Measurements from ENCODE around the gene SORCS1. TPM values are rescaled to one million over a fixed set of nuclear protein-coding genes. Genes with fewer than 3 reads are reported as not detected.

The SORCS1 gene
- total and polyA plus RNA-seq, 2 of the 8 experiments (the other 6 are each of a cell fraction or from before 2014, with no cell fraction given), result 4.1 to 4.6 TPM

DNA sequence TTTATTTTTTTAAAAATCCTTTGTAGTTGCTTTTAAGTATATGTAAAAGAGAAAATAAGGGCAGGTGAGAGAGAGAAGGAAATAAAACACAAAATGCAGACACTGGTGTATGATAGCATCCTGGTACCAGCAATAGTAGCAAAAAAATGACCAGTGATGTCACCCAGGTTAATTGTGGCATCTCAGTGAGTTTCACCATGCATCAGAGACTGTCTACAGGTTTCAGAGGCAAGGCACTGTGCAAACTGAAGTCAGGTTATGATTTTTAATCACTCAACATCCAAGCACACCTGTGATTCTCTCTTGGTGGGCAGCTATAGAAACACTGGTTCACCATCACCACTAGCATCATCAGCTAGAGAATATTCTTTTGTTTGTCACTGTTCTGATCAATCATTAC, 509.3 kb downstream of the SORCS1 start:
- no peak overlapping the region for H4K91ac ChIP-seq (replicated peaks; ENCODE audit: insufficient read length, low read length)
- H2BK15ac ChIP-seq (ENCODE audit: low read length), result no peak overlapping the region
- no peaks in the 10 kb centered on the region for H3K79me1 ChIP-seq (ENCODE audit: low read depth, low read length)
- FAIRE-seq, result no peak
- no peaks in the 10 kb centered on the region; the same call in 1 of the 2 replicates for H3K23me2 ChIP-seq (ENCODE audit: low read depth, low read length)
- no peak overlapping the region for H2AK5ac ChIP-seq (ENCODE audit: low read depth, low read length)
- no peak overlapping the region for H4K8ac ChIP-seq (ENCODE audit: extremely low read depth, insufficient read depth, low read length)
- no peak overlapping the region for H3K18ac ChIP-seq (ENCODE audit: extremely low read depth, low read length)
- H3K4me1 ChIP-seq (replicated peaks in 1 of 4; ENCODE audit: control insufficient read depth in 3 of 4, insufficient read depth in 4 of 4, low read length in 3 of 4), result no peaks in the 10 kb centered on the region; a peak in 1 of 7 replicates
- H3K4ac ChIP-seq (replicated peaks; ENCODE audit: insufficient read length, low read depth, low read length), result no peak overlapping the region
- H3K4me3 ChIP-seq (ENCODE audit: extremely low read depth in 1 of 4, insufficient read depth in 2 of 4, low read depth in 3 of 4, low read length in 4 of 4), result no peak overlapping the region
- no peak overlapping the region for H2AFZ ChIP-seq (ENCODE audit: low read length)
- H3K23ac ChIP-seq (ENCODE audit: insufficient read length), result no peak overlapping the region
- no peak overlapping the region for H2BK5ac ChIP-seq (ENCODE audit: low read depth, low read length)
- H3K79me2 ChIP-seq (ENCODE audit: control insufficient read depth in 1 of 2, insufficient read depth in 2 of 2, low read length in 2 of 2), result no peaks in the 10 kb centered on the region
- no peak for DNase-seq (ENCODE audit: low read depth in 1 of 2, low spot score in 2 of 2)
- POLR2A ChIA-PET (ENCODE audit: partially characterized antibody), result no interaction called here
- no peak overlapping the region for H4K5ac ChIP-seq (ENCODE audit: insufficient read length, low read depth, low read length)
- no peak overlapping the region for H3K27ac ChIP-seq (ENCODE audit: low read depth, low read length)
- no peak overlapping the region for H3K56ac ChIP-seq (replicated peaks; ENCODE audit: insufficient read length, low read depth, low read length)
- H3K9ac ChIP-seq (replicated peaks in 1 of 4; ENCODE audit: extremely low read depth in 1 of 4, low read depth in 3 of 4, low read length in 3 of 4), result no peak overlapping the region
- H3K36me3 ChIP-seq (ENCODE audit: control insufficient read depth in 2 of 4, insufficient read depth in 4 of 4, low read length in 3 of 4), result no peaks in the 10 kb centered on the region
- no peak overlapping the region for H2BK12ac ChIP-seq (ENCODE audit: low read depth, low read length)
- H2BK20ac ChIP-seq (ENCODE audit: low read length), result no peak overlapping the region
- no peak overlapping the region for H2BK120ac ChIP-seq (replicated peaks; ENCODE audit: low read depth, low read length)
- no peak overlapping the region for H3K14ac ChIP-seq (ENCODE audit: insufficient read length)
- CTCF ChIA-PET (ENCODE audit: partially characterized antibody), result interaction anchor here (1.3 kb wide), 1 partner anchor 51 kb away, joined by 4 read pairs; no protein-coding TSS in a partner anchor
- no peaks in the 10 kb centered on the region for H3K9me3 ChIP-seq (ENCODE audit: insufficient read depth in 2 of 2, low read depth in 1 of 2, low read length in 1 of 2)
- no peak overlapping the region for H3K4me2 ChIP-seq (ENCODE audit: insufficient read depth in 1 of 2, low read depth in 2 of 2, low read length in 2 of 2)
- H4K20me1 ChIP-seq (replicated peaks in 1 of 2; ENCODE audit: control insufficient read depth in 1 of 2, insufficient read depth in 2 of 2, low read length in 2 of 2), result no peaks in the 10 kb centered on the region
- H3K27me3 ChIP-seq (replicated peaks in 1 of 4; ENCODE audit: control insufficient read depth in 3 of 4, extremely low read depth in 1 of 4, insufficient read depth in 3 of 4, low read length in 3 of 4), result no peaks in the 10 kb centered on the region
- TF ChIP-seq, protein P1, sequence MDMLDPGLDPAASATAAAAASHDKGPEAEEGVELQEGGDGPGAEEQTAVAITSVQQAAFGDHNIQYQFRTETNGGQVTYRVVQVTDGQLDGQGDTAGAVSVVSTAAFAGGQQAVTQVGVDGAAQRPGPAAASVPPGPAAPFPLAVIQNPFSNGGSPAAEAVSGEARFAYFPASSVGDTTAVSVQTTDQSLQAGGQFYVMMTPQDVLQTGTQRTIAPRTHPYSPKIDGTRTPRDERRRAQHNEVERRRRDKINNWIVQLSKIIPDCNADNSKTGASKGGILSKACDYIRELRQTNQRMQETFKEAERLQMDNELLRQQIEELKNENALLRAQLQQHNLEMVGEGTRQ (IDR thresholded peaks at IDR 0.05; ENCODE audit: low read length), result no peak
- TF ChIP-seq HDAC2 (IDR thresholded peaks at IDR 0.05; ENCODE audit: borderline replicate concordance in 1 of 2, low read depth in 2 of 2, low read length in 2 of 2), result no peak
- no peak for TF ChIP-seq ATF3 (IDR thresholded peaks at IDR 0.05; ENCODE audit: insufficient read depth, low read depth, low read length)
- no peak for TF ChIP-seq SP4 (IDR thresholded peaks at IDR 0.05; ENCODE audit: low read length)
- no peak for TF ChIP-seq EZH2 (IDR thresholded peaks at IDR 0.05; ENCODE audit: low read depth, low read length, severe bottlenecking)
- no peak for TF ChIP-seq SAP30 (IDR thresholded peaks at IDR 0.05; ENCODE audit: insufficient read depth, insufficient replicate concordance, low read length)
- TF ChIP-seq SRF (IDR thresholded peaks at IDR 0.05; ENCODE audit: low read depth, low read length), result no peak
- TF ChIP-seq YY1 (IDR thresholded peaks at IDR 0.05; ENCODE audit: low read depth, low read length), result no peak
- TF ChIP-seq EGR1 (IDR thresholded peaks at IDR 0.05; ENCODE audit: borderline replicate concordance, low read depth, low read length), result no peak
- TF ChIP-seq SIRT6 (IDR thresholded peaks at IDR 0.05; ENCODE audit: low read length), result no peak
- TF ChIP-seq BCL11A (IDR thresholded peaks at IDR 0.05; ENCODE audit: low read depth in 2 of 2, low read length in 2 of 2), result no peak
- TF ChIP-seq ASH2L (IDR thresholded peaks at IDR 0.05; ENCODE audit: low read length), result no peak
- no peak for TF ChIP-seq GTF2F1 (IDR thresholded peaks at IDR 0.05; ENCODE audit: borderline replicate concordance, low read depth, low read length)
- TF ChIP-seq EP300 (IDR thresholded peaks at IDR 0.05; ENCODE audit: borderline replicate concordance in 1 of 2, low read depth in 2 of 2, low read length in 2 of 2), result no peak
